Uterus (tissue), 4 donors: ENCODE data around the gene RNF208. TPM values are rescaled to one million over a fixed set of nuclear protein-coding genes. Genes with fewer than 3 reads are reported as not detected.
A peak's percentile ranks its signal among the peaks of the same experiment; 100 is the strongest.

ENCODE experiments used
- DNase-seq, 2 donors: peaks; one replicate each; pipeline ENCODE4 v3.0.0-alpha.2; 2019 to 2020
- H3K27ac ChIP-seq, 2 donors: fragments of 200-600 bp; sonication (generic); 1 replicate in 1 of 2; 2 replicates in 1 of 2; pipeline ENCODE4 v1.5.1; 2016 to 2018
- H3K27me3 ChIP-seq, 2 donors: fragments of 200-600 bp; sonication (generic); one replicate each; pipeline ENCODE4 v1.5.1; 2018 to 2019; ENCODE audit warnings: control low read depth in 1 of 2
- H3K36me3 ChIP-seq, 2 donors: fragments of 200-600 bp; sonication (generic); one replicate each; pipeline ENCODE4 v1.5.1; 2019; ENCODE audit warnings: control low read depth in 1 of 2
- H3K4me1 ChIP-seq, 2 donors: fragments of 200-600 bp; sonication (generic); one replicate each; pipeline ENCODE4 v1.5.1; 2018 to 2019; ENCODE audit warnings: control low read depth in 1 of 2
- H3K4me3 ChIP-seq, 2 donors: fragments of 200-600 bp; sonication (generic); 1 replicate in 1 of 2; 2 replicates in 1 of 2; pipeline ENCODE4 v1.5.1; 2018 to 2019; ENCODE audit warnings: mild to moderate bottlenecking in 1 of 2
- H3K9me3 ChIP-seq, 2 donors: fragments of 200-600 bp; sonication (generic); one replicate each; pipeline ENCODE4 v1.5.1; 2019; ENCODE audit warnings: control low read depth in 1 of 2
- CTCF ChIP-seq, 4 experiments: fragments of 200-600 bp in 2 of 4; fragments of 450-650 bp in 2 of 4; sonication (generic) in 2 of 4; IDR thresholded peaks; one replicate each; pipeline ENCODE4 v1.5.1; 2016 to 2019; ENCODE audit warnings: antibody characterized with exemption in 4 of 4, mild to moderate bottlenecking in 2 of 4, moderate library complexity in 1 of 4
- POLR2A ChIP-seq, 2 donors: fragments of 450-650 bp; IDR thresholded peaks; one replicate each; pipeline ENCODE4 v1.6.1; 2016; ENCODE audit warnings: antibody characterized with exemption in 2 of 2, mild to moderate bottlenecking in 1 of 2, moderate library complexity in 1 of 2
- intact Hi-C: fragments of 100-400 bp; cut with DNase I; formaldehyde crosslinking; loops from one replicate; pipeline ENCODE4 v1.15.1; 2023; ENCODE audit warnings: low total_unique reads
- total RNA-seq, 4 donors: library from RNA; depleted of rRNA in 3 of 4; stranded (reverse); fragments of >200 nt in 3 of 4; gene quantifications; one replicate each; pipeline versions ENCODE4 v1.1.0 to v1.2.4, GENCODE V29; 2014 to 2023
- donor health status: DM: yes; HTN: yes; CAD: no.

Gene RNF208
- total RNA-seq, 4 donors from 2014 or later: 3.7 TPM; not detected in 3

GRCh38 chr9:137219757-137220316 lies 2.2 kb downstream of the RNF208 start:
- H3K4me3 ChIP-seq: no peak overlapping the region
- no peak for DNase-seq
- TF ChIP-seq POLR2A (IDR thresholded peaks at IDR 0.05) (no peak), CTCF (IDR thresholded peaks at IDR 0.05) (no peak)
- H3K4me1 ChIP-seq: peaks cover 0 to 19% of the 10 kb centered on the region in 2 donors
- no peak overlapping the region for H3K27ac ChIP-seq
- H3K9me3 ChIP-seq: no peaks in the 10 kb centered on the region
- intact Hi-C loops: loop anchor here (10.0 kb wide), 1 partner anchor 105 kb away; the partner anchor contains the start of gene DPP7
- no peaks in the 10 kb centered on the region for H3K27me3 ChIP-seq
- no peaks in the 10 kb centered on the region for H3K36me3 ChIP-seq

GRCh38 chr9:137218754-137219271 lies 3.2 kb downstream of the RNF208 start:
- Histone ChIP-seq H3K27ac (no peak overlapping the region), H3K36me3 (no peaks in the 10 kb centered on the region), H3K4me3 (no peak overlapping the region), H3K9me3 (no peaks in the 10 kb centered on the region), H3K4me1 (peaks cover 0 to 19% of the 10 kb centered on the region in 2 donors), H3K27me3 (no peaks in the 10 kb centered on the region)
- intact Hi-C loops: no loop called here
- no peak for TF ChIP-seq CTCF (IDR thresholded peaks at IDR 0.05)
- TF ChIP-seq POLR2A (IDR thresholded peaks at IDR 0.05): no peak
- DNase-seq: no peak

- intact Hi-C loops: no loop called here
- no peak for DNase-seq
- TF ChIP-seq POLR2A (IDR thresholded peaks at IDR 0.05): no peak
- TF ChIP-seq CTCF (IDR thresholded peaks at IDR 0.05): no peak
- Histone ChIP-seq H3K36me3 (no peaks in the 10 kb centered on the region), H3K4me3 (no peak overlapping the region), H3K27me3 (no peaks in the 10 kb centered on the region), H3K27ac (no peak overlapping the region), H3K9me3 (no peaks in the 10 kb centered on the region), H3K4me1 (peaks cover 0 to 19% of the 10 kb centered on the region in 2 donors)
Measured at GRCh38 chr9:137218212-137218753, 3.8 kb downstream of the RNF208 start.

GRCh38 chr9:137217276-137218211 lies 4.5 kb downstream of the RNF208 start:
- no peaks in the 10 kb centered on the region for H3K27me3 ChIP-seq
- no peaks in the 10 kb centered on the region for H3K36me3 ChIP-seq
- DNase-seq: peak in 1 of 2 donors; percentile 62
- intact Hi-C loops: no loop called here
- no peak for TF ChIP-seq CTCF (IDR thresholded peaks at IDR 0.05)
- peak in 1 of 2 donors; percentile 43 for TF ChIP-seq POLR2A (IDR thresholded peaks at IDR 0.05)
- no peak overlapping the region for H3K4me3 ChIP-seq
- H3K4me1 ChIP-seq: peaks cover 0 to 14% of the 10 kb centered on the region in 2 donors
- no peak overlapping the region for H3K27ac ChIP-seq
- H3K9me3 ChIP-seq: no peaks in the 10 kb centered on the region
